SJCRH30 (cell line): ENCODE measurements around the gene PKD1. TPM values are rescaled to one million over a fixed set of nuclear protein-coding genes. Genes with fewer than 3 reads are reported as not detected.
"Not testable (repeated sequence)": the region's sequence is repeated elsewhere in the genome, so short reads cannot be mapped to it uniquely, and the experiment has no call there.

Source experiments
- DNase-seq, 2 experiments: peaks; one replicate each; pipeline ENCODE4 v3.0.0-alpha.2; 2015 to 2020
- H3K27ac ChIP-seq: fragments of 250-450 bp; sonication (Bioruptor Pico); 2 replicates; pipeline ENCODE4 v1.5.1; 2020; ENCODE audit warnings: mild to moderate bottlenecking, moderate library complexity
- H3K27me3 ChIP-seq: fragments of 250-450 bp; sonication (Bioruptor Pico); 2 replicates; pipeline ENCODE4 v1.5.1; 2020; ENCODE audit warnings: mild to moderate bottlenecking, moderate library complexity
- H3K36me3 ChIP-seq: fragments of 250-450 bp; sonication (Bioruptor Pico); 2 replicates; pipeline ENCODE4 v1.5.1; 2020; ENCODE audit warnings: mild to moderate bottlenecking, moderate library complexity
- H3K4me1 ChIP-seq: fragments of 250-450 bp; sonication (Bioruptor Pico); 2 replicates; pipeline ENCODE4 v1.5.1; 2020; ENCODE audit warnings: mild to moderate bottlenecking, moderate library complexity
- H3K4me3 ChIP-seq: fragments of 250-450 bp; sonication (Bioruptor Pico); 2 replicates; pipeline ENCODE4 v1.5.1; 2020; ENCODE audit warnings: mild to moderate bottlenecking, moderate library complexity
- H3K9me3 ChIP-seq: fragments of 250-450 bp; sonication (Bioruptor Pico); replicated peaks from 2 replicates; pipeline ENCODE4 v1.5.1; 2020; ENCODE audit warnings: mild to moderate bottlenecking, moderate library complexity
- total RNA-seq: library from RNA; depleted of rRNA; stranded (reverse); fragments of >200 nt; shearing (Covaris generic); gene quantifications from 2 replicates; pipeline ENCODE4 v1.2.3, GENCODE V29; 2014

Gene PKD1
- total RNA-seq, 1 experiment from 2014 or later, result 51.9 TPM

GRCh38 chr16:2149630-2150417 lies 14.1 kb upstream of the PKD1 start:
- peak overlapping the region; percentile 62 for H3K4me3 ChIP-seq

GRCh38 chr16:2148714-2149629 lies 13.3 kb upstream of the PKD1 start:
- no peak overlapping the region for H3K27ac ChIP-seq
- no peaks in the 10 kb centered on the region for H3K27me3 ChIP-seq
- DNase-seq, result peak; percentile 23 to 41
- H3K36me3 ChIP-seq, result peaks cover 6% of the 10 kb centered on the region
- no peaks in the 10 kb centered on the region for H3K9me3 ChIP-seq
- peaks cover 29% of the 10 kb centered on the region for H3K4me1 ChIP-seq
- peak overlapping the region; percentile 62 for H3K4me3 ChIP-seq

More at GRCh38 chr16:2149630-2150417, 14.1 kb upstream of the PKD1 start:
- H3K9me3 ChIP-seq, result no peaks in the 10 kb centered on the region
- DNase-seq, result peak in 1 of 2 experiments; percentile 22
- no peak overlapping the region for H3K27ac ChIP-seq
- H3K27me3 ChIP-seq, result no peaks in the 10 kb centered on the region
- peaks cover 10% of the 10 kb centered on the region for H3K36me3 ChIP-seq
- peaks cover 31% of the 10 kb centered on the region for H3K4me1 ChIP-seq

GRCh38 chr16:2147981-2148671 lies 12.4 kb upstream of the PKD1 start, which contains the start of gene RAB26:
RAB26 (plus strand) TSS chr16:2148625; CDS start chr16:2148784, 159 bp downstream.
- no peaks in the 10 kb centered on the region for H3K9me3 ChIP-seq
- peak; percentile 85 to 87 for DNase-seq
- no peak within 1 kb of the TSS for H3K27ac ChIP-seq
- no peaks in the 10 kb centered on the region for H3K36me3 ChIP-seq
- H3K27me3 ChIP-seq, result peaks cover 4% of the 10 kb centered on the region; the same call in 1 of the 2 replicates
- H3K4me3 ChIP-seq, result peak within 1 kb of the TSS; percentile 62
- peaks cover 21% of the 10 kb centered on the region for H3K4me1 ChIP-seq

GRCh38 chr16:2147378-2147777 lies 11.7 kb upstream of the PKD1 start:
- Histone ChIP-seq H3K36me3 (no peaks in the 10 kb centered on the region), H3K27ac (no peak overlapping the region), H3K4me3 (no peak overlapping the region), H3K27me3 (peaks cover 4% of the 10 kb centered on the region; the same call in 1 of the 2 replicates), H3K9me3 (no peaks in the 10 kb centered on the region), H3K4me1 (peaks cover 21% of the 10 kb centered on the region)
- no peak for DNase-seq

- peaks cover 12% of the 10 kb centered on the region for H3K4me1 ChIP-seq
- H3K27ac ChIP-seq, result no peak overlapping the region
- peaks cover 4% of the 10 kb centered on the region; the same call in 1 of the 2 replicates for H3K27me3 ChIP-seq
- no peak overlapping the region for H3K4me3 ChIP-seq
- DNase-seq, result no peak
- H3K9me3 ChIP-seq, result no peaks in the 10 kb centered on the region
- no peaks in the 10 kb centered on the region for H3K36me3 ChIP-seq
These were observed 10.1 kb upstream of the PKD1 start for GRCh38 chr16:2145843-2146242.

- no peaks in the 10 kb centered on the region for H3K9me3 ChIP-seq
- H3K4me3 ChIP-seq, result no peak overlapping the region
- H3K27me3 ChIP-seq, result peaks cover 4% of the 10 kb centered on the region; the same call in 1 of the 2 replicates
- no peak for DNase-seq
- peaks cover 15% of the 10 kb centered on the region for H3K4me1 ChIP-seq
- no peak overlapping the region for H3K27ac ChIP-seq
- H3K36me3 ChIP-seq, result no peaks in the 10 kb centered on the region
These were observed 8.3 kb upstream of the PKD1 start for GRCh38 chr16:2143878-2144485.

GRCh38 chr16:2142942-2143877 lies 7.5 kb upstream of the PKD1 start:
- Histone ChIP-seq H3K27me3 (peaks cover 4% of the 10 kb centered on the region; the same call in 1 of the 2 replicates), H3K9me3 (no peaks in the 10 kb centered on the region), H3K4me1 (peaks cover 14% of the 10 kb centered on the region), H3K36me3 (no peaks in the 10 kb centered on the region), H3K27ac (no peak overlapping the region), H3K4me3 (no peak overlapping the region)
- peak; percentile 33 to 53 for DNase-seq

GRCh38 chr16:2135071-2135470 lies 627 bp downstream of the PKD1 start:
- not testable (repeated sequence) for H3K27ac ChIP-seq, DNase-seq

GRCh38 chr16:2133797-2134196 lies 1.9 kb downstream of the PKD1 start:
- not testable (repeated sequence) for H3K27me3 ChIP-seq, DNase-seq, H3K4me3 ChIP-seq, H3K4me1 ChIP-seq, H3K27ac ChIP-seq, H3K36me3 ChIP-seq, H3K9me3 ChIP-seq

More at GRCh38 chr16:2135071-2135470, 627 bp downstream of the PKD1 start:
- peak overlapping the region; percentile 64 for H3K4me3 ChIP-seq
- H3K27me3 ChIP-seq, H3K4me1 ChIP-seq, H3K36me3 ChIP-seq, H3K9me3 ChIP-seq: not testable (repeated sequence)

GRCh38 chr16:2129890-2130447 lies 5.7 kb downstream of the PKD1 start:
- H3K27ac ChIP-seq, result not testable (repeated sequence)

GRCh38 chr16:2129251-2129650 lies 6.4 kb downstream of the PKD1 start:
- not testable (repeated sequence) for H3K27me3 ChIP-seq, H3K4me1 ChIP-seq, H3K27ac ChIP-seq, H3K9me3 ChIP-seq, H3K4me3 ChIP-seq, H3K36me3 ChIP-seq
- DNase-seq, result peak in 1 of 2 experiments; percentile 35

More at GRCh38 chr16:2129890-2130447, 5.7 kb downstream of the PKD1 start:
- H3K36me3 ChIP-seq, H3K9me3 ChIP-seq, H3K27me3 ChIP-seq, DNase-seq, H3K4me3 ChIP-seq, H3K4me1 ChIP-seq: not testable (repeated sequence)

GRCh38 chr16:2127630-2128280 lies 7.9 kb downstream of the PKD1 start:
- not testable (repeated sequence) for H3K36me3 ChIP-seq, H3K9me3 ChIP-seq, H3K27me3 ChIP-seq, H3K4me1 ChIP-seq, H3K4me3 ChIP-seq, H3K27ac ChIP-seq
- DNase-seq, result peak; percentile 46 to 55
